HG03457 (cell line): ENCODE measurements around the gene PTPRU.
"Not testable (repeated sequence)": the region's sequence is repeated elsewhere in the genome, so short reads cannot be mapped to it uniquely, and the experiment has no call there.

Experiments used
- ATAC-seq: cut with Tn5 transposase; IDR thresholded peaks from one replicate; pipeline ENCODE4 v1.9.1; 2021; ENCODE audit warnings: moderate number of reproducible peaks; ENCODE audit not compliant: unreplicated experiment

The PTPRU gene

GRCh38 chr1:29221296-29221695 lies 15.0 kb upstream of the PTPRU start:
- ATAC-seq: no peak

DNA sequence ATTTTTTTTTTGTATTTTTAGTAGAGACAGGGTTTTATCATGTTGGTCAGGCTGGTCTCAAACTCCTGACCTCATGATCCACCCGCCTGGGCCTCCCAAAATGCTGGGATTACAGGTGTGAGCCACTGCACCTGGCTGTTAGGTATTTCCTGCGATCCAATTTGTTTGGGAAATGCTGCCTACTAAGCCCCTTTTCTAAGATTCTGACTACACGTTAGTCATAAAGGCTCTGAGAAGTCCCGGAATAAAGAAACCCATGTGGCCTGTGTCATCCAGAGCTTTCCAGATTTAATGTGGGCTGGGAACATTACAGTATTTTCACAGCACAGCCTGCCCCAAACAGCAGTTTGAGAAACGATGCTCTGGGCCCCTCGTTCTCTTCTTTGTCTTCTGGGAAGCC lies 14.1 kb upstream of the PTPRU start:
- ATAC-seq: not testable (repeated sequence)

DNA sequence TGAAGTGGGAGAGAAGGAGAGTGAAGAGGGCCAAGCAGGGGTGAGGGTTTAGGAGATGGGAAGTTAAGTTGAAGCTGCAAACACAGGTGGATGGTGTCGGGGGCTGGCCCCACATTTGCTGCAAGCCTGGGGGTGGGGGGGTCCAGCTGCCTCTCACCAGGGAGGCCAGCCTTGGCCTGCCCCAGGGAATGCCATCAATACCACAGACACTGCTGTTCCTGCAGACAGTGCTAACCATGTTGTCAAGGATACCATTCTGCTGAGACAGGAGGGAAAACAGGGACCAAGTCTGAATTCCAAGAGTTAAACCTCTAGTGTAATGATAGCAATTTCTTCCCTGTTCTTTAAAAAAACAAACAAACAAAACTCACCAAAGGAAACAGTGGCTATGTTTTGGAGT lies 13.6 kb upstream of the PTPRU start:
- ATAC-seq: no peak

DNA sequence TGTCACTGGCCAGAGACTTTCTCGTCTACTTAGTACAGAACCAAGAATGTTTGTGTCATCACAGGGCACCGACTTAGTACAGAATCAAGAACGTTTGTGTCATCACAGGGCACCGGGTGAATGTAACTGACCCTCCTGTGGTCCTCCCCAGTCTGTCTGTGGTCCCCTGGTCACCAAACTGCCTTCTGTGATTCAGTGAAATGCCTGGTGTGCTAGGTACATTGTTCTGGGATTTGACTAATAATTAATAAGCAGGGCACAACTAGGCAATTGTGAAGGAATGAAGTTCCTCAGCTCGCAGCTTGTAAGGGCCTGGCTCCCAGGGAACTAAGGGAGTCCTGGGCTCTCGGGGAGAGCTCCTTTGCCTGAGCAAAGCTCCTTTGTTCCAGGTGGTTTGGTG lies 12.8 kb upstream of the PTPRU start:
- no peak for ATAC-seq

DNA sequence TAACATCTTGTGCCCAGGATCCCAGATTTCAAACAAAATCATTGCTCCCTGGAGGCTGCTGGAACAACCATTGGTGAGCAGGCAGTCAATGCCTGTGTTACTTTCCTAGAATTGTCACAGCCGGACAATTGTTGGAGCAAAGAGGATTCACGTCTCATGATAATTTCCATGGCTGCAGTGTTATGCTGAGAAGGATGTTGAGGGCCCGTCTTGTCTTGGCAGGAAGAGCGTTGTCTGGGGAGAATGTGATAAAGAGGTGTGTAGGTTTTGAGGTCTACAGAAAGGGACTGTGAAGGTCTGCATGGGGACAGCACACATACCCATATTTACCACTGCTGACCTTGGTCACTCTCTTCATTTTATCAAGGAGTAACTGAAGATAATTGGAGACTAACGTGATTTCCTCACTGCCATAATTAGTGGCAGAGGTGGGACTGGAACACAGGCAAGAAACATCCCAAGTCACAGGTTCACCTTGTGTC lies 11.9 kb upstream of the PTPRU start:
- no peak for ATAC-seq

DNA sequence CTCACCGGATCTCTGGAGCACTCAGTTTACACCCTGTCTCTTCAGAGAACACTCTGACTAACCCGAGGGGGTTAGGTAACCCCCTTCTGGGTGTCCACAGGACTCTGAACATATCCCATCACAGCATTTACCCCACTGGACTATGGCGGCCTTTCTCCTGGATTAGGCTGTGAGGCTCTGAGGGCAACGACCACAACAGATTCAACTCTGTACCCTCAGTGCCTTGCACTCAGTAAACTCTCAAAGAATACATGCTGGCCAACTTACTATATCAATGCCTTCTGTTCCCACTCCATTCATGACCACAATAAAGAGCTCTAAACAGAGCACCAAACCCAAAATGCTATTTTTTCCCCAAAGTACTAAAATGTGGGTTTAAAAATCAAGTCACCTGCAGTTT lies 11.0 kb upstream of the PTPRU start:
- ATAC-seq: no peak

DNA sequence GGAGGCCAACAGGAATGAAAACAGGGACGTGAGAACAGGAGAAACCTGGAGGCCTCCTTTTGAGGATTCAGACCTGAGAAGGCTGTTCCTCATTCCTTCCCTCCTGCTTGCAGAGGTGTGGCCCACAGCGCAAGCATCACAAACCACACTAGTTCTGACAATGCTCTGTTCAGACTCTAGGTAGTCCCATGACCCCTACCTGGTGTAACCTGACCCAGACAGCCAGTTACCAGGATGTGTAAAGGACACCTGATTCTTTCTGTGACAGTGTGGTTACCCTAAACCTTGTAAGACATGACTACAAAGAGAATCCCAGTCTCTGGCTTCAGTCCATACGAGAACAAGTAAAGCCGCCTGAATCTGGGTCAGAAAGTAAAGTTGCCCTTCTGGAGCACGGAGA lies 8.8 kb upstream of the PTPRU start:
- ATAC-seq: no peak

- ATAC-seq: no peak
Observed at GRCh38 chr1:29230204-29230552, 6.1 kb upstream of the PTPRU start.

DNA sequence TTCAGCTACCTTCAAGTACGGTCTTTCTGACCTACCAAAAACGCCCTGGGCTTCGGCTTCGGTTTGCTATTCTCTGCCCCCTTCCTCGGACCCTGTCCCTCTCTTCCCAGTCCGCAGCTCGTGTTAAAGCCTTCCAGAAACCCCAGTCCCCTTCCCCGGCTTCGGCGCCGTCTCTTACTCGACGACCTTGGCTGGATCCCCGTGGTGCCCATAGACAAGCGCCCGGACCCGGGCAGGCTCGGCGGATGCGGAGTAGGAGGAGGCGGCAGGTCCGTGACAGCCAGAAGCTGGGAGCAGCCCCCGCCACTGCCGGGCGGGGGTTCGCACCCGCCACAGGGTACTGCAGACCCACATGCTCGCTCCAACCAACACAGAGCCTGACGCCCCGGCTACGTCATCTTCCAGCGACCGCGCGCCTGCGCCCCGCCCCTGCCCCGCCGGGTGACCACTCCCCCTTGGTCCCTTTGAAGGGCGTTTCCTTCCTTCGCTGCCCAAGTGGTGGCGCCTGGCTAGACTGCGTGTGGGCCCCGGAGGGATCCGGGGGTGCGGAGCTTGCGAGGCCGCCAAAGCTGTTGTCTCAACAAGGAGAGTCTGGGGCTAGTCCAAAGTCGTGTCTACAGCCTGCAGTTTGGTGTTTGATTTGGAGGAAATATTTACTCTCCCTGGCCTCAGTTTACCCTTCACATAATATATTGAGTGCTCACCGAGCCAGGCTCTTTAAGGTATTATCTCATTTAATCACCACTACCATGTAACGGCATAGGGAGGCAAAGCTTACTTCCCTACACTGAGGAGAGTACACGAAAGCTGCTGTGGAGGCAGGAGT lies 5.6 kb upstream of the PTPRU start, which contains the start of gene MECR:
Gene MECR, minus strand, starts transcription at position 382 of the 826 bp plus-strand sequence. Its CDS starts 28 bp downstream, at position 354.
- peak; percentile 78 for ATAC-seq

DNA sequence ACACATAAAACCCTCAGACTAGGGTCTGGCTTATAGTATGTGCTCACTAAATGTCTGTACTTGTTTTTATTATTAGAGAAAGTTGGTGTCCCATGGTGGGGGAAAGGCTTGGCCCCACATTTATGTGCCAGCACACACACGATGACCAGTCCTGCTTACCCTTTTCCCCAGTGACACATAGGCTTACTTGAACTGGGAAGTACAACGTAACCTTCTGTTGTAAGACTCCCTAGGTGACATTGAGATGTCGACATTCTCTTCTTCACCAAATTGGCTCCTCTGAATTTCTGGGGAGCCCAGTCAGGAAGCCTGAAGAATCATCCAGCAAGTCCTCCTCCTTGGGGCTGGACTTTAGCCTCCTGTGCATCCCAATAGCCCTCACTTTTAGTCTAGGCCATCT lies 3.9 kb upstream of the PTPRU start:
- no peak for ATAC-seq

- ATAC-seq: no peak
Observed at GRCh38 chr1:29233693-29234092, 2.6 kb upstream of the PTPRU start.

DNA sequence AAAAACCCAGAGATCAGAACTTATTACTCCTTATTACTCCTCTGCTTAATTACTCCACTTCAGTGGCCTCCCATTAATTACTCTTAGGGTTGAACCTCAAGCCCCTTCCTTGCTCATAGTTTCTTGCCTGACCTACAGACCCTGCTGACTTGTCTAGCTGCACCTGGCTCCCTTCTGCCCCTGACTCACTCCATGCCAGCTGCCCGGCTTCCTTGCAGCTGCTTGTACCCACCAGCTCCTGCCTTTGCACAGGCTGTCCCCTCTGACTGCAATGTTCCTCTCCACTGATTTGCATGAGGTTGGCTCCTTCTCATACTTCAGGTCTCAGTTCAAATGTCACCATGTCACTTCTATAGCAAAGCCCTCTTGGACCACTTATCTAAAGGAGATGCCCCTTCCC lies 1.9 kb upstream of the PTPRU start:
- ATAC-seq: no peak

DNA sequence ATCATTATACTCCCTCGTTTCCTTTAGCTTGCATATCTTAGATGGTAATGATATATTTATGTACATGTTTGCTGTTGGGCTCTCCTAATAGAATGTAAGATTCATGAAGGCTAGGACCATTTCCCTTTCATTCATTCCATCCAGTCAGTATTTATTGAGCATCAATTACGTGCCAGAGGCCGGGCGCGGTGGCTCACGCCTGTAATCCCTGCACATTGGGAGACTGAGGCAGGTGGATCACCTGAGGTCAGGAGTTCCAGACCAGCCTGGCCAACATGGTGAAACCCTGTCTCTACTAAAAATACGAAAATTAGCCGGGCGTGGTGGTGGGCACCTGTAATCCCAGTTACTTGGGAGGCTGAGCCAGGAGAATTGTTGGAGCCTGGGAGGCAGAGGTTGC lies 1.4 kb upstream of the PTPRU start:
- ATAC-seq: not testable (repeated sequence)

DNA sequence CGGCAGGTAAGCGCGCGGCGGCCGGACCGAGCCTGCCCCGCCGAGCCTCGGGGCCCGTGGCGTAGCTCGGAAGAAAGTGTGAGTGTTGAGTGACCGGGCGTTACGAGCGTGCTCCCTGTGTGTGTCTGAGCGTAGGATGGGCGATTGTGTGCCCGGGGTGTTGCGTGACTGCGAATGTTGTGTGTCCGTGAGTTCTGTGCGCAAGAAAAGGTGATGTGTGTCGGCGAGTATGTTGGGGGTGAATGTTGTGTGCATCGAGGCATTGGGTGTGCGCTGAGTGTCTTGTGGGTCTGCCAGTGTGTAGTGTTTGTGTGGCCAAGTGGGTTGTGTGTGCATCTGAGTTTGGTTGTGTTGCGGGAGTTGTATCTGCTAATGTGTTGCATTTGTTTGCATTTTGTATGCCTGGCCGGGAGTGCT lies 398 bp downstream of the PTPRU start:
- no peak for ATAC-seq

GRCh38 chr1:29237129-29237821 lies 953 bp downstream of the PTPRU start:
- no peak for ATAC-seq

- ATAC-seq: no peak
Observed at GRCh38 chr1:29237852-29238619, 1.7 kb downstream of the PTPRU start.

- ATAC-seq: no peak
Observed at GRCh38 chr1:29238620-29239002, 2.3 kb downstream of the PTPRU start.

DNA sequence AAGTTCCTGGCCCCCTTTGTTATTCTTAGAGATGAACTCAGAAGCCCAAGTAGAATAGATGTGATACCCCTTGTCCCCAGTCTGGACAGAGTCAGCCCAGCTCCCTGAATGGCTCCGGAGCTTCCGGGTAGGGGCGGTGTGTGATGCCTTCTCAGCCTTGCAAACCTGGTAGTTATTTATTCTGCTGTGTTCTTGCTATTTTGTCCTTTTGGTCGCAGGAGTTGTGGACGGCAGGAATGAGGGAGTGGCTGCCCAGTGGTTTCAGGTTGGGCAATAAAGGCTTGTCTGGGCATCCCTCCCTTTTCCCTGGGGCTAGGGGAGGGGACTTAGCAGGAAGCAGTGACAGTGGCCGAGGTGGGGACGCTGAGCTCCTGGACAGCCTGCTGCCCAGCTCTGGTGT lies 2.8 kb downstream of the PTPRU start:
- no peak for ATAC-seq

GRCh38 chr1:29240400-29240837 lies 4.1 kb downstream of the PTPRU start:
- no peak for ATAC-seq

DNA sequence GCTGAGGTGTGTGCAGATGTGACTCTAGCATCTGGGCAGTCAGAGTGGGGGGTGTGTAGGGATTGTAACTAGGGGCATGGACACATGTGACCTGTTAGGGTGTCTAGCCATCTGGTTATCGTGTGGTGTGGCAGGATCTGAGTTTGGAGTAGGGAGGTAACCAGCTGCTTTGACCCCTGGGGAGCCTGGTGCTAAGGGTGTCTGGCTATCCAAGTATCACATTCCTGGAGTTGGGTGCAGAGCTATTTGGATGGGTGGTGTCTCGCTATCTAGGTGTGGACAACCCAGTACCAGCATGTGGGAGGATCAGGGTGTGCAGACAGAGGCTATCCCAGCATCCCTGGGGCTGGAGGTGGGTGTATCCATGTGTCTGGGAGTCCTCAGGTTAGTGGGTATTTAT lies 4.7 kb downstream of the PTPRU start:
- no peak for ATAC-seq

GRCh38 chr1:29243023-29243870 lies 6.9 kb downstream of the PTPRU start:
- ATAC-seq: no peak
